Osteocyte (in vitro differentiated cells): Measurements from ENCODE around the gene IMMP2L. TPM values are rescaled to one million over a fixed set of nuclear protein-coding genes. Genes with fewer than 3 reads are reported as not detected.
A peak's percentile ranks its signal among the peaks of the same experiment; 100 is the strongest.

Experiments
- DNase-seq: peaks from one replicate; pipeline ENCODE4 v3.0.0; 2021; ENCODE audit warnings: mixed read lengths; ENCODE audit not compliant: unreplicated experiment; ENCODE audit errors: extremely low spot score
- H3K27ac Mint-ChIP-seq: one replicate; pipeline ENCODE4 v1.8.0; 2021; ENCODE audit warnings: mild to moderate bottlenecking, mixed read lengths; ENCODE audit not compliant: unreplicated experiment
- H3K27me3 Mint-ChIP-seq: one replicate; pipeline ENCODE4 v1.8.0; 2021; ENCODE audit warnings: mixed read lengths; ENCODE audit not compliant: unreplicated experiment
- H3K36me3 Mint-ChIP-seq: one replicate; pipeline ENCODE4 v1.8.0; 2021; ENCODE audit warnings: mixed read lengths; ENCODE audit not compliant: unreplicated experiment
- H3K4me1 Mint-ChIP-seq: one replicate; pipeline ENCODE4 v1.8.0; 2021; ENCODE audit warnings: mixed read lengths; ENCODE audit not compliant: unreplicated experiment
- H3K4me3 Mint-ChIP-seq: one replicate; pipeline ENCODE4 v1.8.0; 2021; ENCODE audit warnings: mild to moderate bottlenecking, moderate library complexity, mixed read lengths; ENCODE audit not compliant: unreplicated experiment
- H3K9me3 Mint-ChIP-seq: one replicate; pipeline ENCODE4 v1.8.0; 2021; ENCODE audit warnings: mixed read lengths; ENCODE audit not compliant: unreplicated experiment
- total RNA-seq: library from RNA; stranded (reverse); gene quantifications from 2 replicates; pipeline ENCODE4 v1.2.1, GENCODE V29; 2021
- TF ChIP-seq, protein P1 (sequence below): fragments of 200-600 bp; sonication (generic); IDR thresholded peaks from 2 replicates; pipeline ENCODE4 v1.5.0; 2021; ENCODE audit warnings: antibody characterized with exemption, mild to moderate bottlenecking, moderate library complexity

Gene IMMP2L
- total RNA-seq, 1 donor from 2014 or later = 15.6 TPM

DNA sequence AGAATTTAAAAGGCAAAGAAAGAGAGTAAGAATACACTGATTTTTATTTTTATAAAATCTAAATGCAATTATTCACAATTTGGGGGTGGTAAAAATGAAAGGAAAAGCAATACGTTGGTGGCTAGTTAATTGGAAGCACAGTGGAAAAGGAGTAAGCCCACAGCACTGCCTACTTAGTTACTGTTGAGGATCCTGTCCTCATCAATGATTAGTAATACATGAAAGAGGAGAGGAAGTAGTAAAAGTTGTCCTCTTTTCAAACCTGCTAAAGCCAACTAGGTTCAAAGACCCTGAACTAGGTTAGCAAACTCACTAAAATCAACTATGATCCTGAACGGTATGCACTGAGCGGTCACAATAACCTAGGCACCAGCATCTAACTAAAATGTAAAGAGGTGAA is 524.1 kb downstream of the IMMP2L start:
- TF ChIP-seq, protein P1, sequence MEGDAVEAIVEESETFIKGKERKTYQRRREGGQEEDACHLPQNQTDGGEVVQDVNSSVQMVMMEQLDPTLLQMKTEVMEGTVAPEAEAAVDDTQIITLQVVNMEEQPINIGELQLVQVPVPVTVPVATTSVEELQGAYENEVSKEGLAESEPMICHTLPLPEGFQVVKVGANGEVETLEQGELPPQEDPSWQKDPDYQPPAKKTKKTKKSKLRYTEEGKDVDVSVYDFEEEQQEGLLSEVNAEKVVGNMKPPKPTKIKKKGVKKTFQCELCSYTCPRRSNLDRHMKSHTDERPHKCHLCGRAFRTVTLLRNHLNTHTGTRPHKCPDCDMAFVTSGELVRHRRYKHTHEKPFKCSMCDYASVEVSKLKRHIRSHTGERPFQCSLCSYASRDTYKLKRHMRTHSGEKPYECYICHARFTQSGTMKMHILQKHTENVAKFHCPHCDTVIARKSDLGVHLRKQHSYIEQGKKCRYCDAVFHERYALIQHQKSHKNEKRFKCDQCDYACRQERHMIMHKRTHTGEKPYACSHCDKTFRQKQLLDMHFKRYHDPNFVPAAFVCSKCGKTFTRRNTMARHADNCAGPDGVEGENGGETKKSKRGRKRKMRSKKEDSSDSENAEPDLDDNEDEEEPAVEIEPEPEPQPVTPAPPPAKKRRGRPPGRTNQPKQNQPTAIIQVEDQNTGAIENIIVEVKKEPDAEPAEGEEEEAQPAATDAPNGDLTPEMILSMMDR = no peak
- Mint-ChIP-seq H3K36me3 (no peaks in the 10 kb centered on the region), H3K4me1 (no peaks in the 10 kb centered on the region), H3K27ac (no peak overlapping the region), H3K4me3 (no peak overlapping the region), H3K27me3 (no peaks in the 10 kb centered on the region), H3K9me3 (no peaks in the 10 kb centered on the region)
- no peak for DNase-seq

DNA sequence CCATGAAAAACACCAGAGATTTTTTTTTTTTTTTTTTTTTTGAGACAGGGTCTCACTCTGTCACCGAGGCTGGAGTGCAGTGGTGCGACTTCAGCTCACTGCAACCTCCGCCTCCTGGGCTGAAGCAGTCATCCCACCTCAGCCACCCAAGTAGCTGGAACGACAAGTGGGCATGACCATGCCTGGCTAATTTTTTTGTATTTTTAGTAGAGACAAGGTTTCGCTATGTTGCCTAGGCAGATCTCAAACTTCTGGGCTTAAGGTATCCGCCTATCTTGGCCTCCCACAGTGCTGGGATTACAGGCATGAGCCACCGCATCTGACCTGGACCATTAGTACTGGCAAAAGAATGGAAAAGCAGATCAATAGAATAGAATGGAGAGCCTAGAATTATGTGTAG is 530.4 kb downstream of the IMMP2L start:
- Mint-ChIP-seq H3K27me3 (no peaks in the 10 kb centered on the region), H3K9me3 (no peaks in the 10 kb centered on the region), H3K36me3 (no peaks in the 10 kb centered on the region), H3K27ac (no peak overlapping the region), H3K4me1 (peaks cover 16% of the 10 kb centered on the region), H3K4me3 (no peak overlapping the region)
- TF ChIP-seq, protein P1 = no peak
- no peak for DNase-seq

DNA sequence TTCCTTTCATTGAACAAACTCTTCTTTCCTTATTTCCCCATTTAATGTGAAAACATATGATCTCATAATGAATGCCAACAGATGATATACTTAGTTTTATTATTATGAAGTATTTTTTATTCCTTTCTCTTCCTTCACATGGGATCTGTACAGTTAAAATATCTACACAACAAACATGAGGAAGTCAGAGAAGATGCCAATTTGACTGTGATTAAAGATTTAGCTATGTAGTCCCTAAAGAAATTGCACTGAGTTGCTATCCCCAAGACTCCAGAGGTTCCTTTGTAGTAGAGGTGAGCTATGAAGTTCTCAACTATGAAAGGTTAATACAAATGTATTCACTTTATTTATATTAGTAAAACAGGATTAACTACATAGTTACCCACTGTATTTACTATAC is 532.0 kb downstream of the IMMP2L start:
- TF ChIP-seq, protein P1 = no peak
- DNase-seq = no peak
- H3K27me3 Mint-ChIP-seq = no peaks in the 10 kb centered on the region
- no peaks in the 10 kb centered on the region for H3K9me3 Mint-ChIP-seq
- no peaks in the 10 kb centered on the region for H3K36me3 Mint-ChIP-seq
- H3K4me1 Mint-ChIP-seq = peaks cover 16% of the 10 kb centered on the region
- H3K27ac Mint-ChIP-seq = no peak overlapping the region
- H3K4me3 Mint-ChIP-seq = no peak overlapping the region

DNA sequence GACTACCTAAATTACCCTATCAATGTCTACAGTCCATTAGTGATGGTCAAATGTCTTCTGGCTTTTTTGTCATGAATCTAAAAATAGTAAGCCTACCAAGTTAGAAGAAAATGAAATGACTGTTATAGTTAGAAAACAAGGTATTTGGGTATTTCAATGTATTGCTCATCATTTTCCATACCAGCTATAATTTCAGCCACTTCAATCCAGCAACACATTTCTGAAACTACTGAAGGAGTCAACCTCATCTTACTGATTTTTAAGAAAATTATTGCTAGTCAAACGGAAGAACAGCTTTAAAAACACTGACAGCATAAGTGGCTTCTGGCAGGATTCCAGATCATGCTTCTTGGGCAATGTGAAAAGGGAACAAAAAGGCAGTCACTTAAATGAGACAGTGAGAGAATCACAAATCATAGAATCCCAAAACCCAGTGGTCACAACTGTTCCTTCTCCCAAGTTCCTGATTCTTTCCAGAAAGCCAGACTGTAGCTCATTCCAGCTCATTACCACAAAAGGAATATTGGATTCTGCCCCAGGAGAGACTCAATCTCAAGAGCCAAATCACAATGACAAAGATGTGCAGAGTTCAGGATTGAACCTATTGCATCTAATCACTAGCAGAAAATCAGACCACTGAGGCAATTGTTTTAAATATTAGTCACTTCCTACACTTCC is 532.6 kb downstream of the IMMP2L start:
- Mint-ChIP-seq H3K27ac (peak overlapping the region; percentile 57), H3K36me3 (no peaks in the 10 kb centered on the region), H3K9me3 (no peaks in the 10 kb centered on the region), H3K4me1 (peaks cover 16% of the 10 kb centered on the region), H3K4me3 (no peak overlapping the region), H3K27me3 (no peaks in the 10 kb centered on the region)
- TF ChIP-seq, protein P1 = no peak
- DNase-seq = no peak

DNA sequence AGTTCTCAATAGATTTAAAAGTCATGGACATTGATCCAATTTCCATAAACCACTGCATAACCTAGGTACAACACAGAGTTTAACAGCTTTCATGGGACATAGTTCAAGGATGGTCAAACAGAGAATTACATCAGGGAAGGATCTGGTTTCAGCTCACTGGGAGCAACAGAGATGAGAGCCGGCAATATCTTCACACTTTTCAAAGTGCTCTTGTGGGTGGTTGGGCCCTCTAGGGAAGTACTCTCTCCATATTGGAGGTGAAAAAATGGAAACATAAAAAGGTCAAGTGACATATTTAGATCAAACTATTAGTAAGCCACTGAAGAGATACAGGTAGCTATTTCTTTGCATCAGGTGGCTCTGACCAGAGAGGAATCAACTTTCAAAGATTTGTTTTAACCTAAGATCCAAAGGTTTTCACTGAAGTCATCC is 533.1 kb downstream of the IMMP2L start:
- H3K27me3 Mint-ChIP-seq = no peaks in the 10 kb centered on the region
- no peak for DNase-seq
- H3K9me3 Mint-ChIP-seq = no peaks in the 10 kb centered on the region
- H3K27ac Mint-ChIP-seq = no peak overlapping the region
- H3K4me1 Mint-ChIP-seq = peaks cover 16% of the 10 kb centered on the region
- H3K36me3 Mint-ChIP-seq = no peaks in the 10 kb centered on the region
- TF ChIP-seq, protein P1 = no peak
- H3K4me3 Mint-ChIP-seq = no peak overlapping the region
